Central memory CD8-positive, alpha-beta T cell (primary cell): ENCODE data around the gene PPME1.

ENCODE experiments used
- ATAC-seq: fragments of 150-1000 bp; cut with Tn5 transposase; replicated peaks from 2 replicates; pipeline ENCODE4 v1.10.0; 2022; ENCODE audit warnings: mild to moderate bottlenecking, moderate FRiP score, moderate number of reproducible peaks; ENCODE audit not compliant: poor library complexity, severe bottlenecking; ENCODE audit errors: extremely low read depth
- DNase-seq, 2 donors: peaks; one replicate each; pipeline ENCODE4 v3.0.0; 2021; ENCODE audit warnings: low spot score in 2 of 2
- H3K27ac Mint-ChIP-seq: one replicate; pipeline ENCODE4 v1.8.0; 2022; ENCODE audit warnings: low read depth, mild to moderate bottlenecking, moderate library complexity, mixed read lengths
- H3K27me3 Mint-ChIP-seq: one replicate; pipeline ENCODE4 v1.8.0; 2022; ENCODE audit warnings: mixed read lengths
- H3K36me3 Mint-ChIP-seq: one replicate; pipeline ENCODE4 v1.8.0; 2022; ENCODE audit warnings: mild to moderate bottlenecking, moderate library complexity, mixed read lengths; ENCODE audit not compliant: insufficient read depth
- H3K4me1 Mint-ChIP-seq: one replicate; pipeline ENCODE4 v1.8.0; 2022; ENCODE audit warnings: mixed read lengths
- H3K4me3 Mint-ChIP-seq: one replicate; pipeline ENCODE4 v1.8.0; 2022; ENCODE audit warnings: mild to moderate bottlenecking, moderate library complexity, mixed read lengths
- H3K9me3 Mint-ChIP-seq: one replicate; pipeline ENCODE4 v1.8.0; 2022; ENCODE audit warnings: mixed read lengths

Gene PPME1

GRCh38 chr11:74169738-74170458, 1.2 kb upstream of the PPME1 start:
- H3K9me3 Mint-ChIP-seq: no peaks in the 10 kb centered on the region
- ATAC-seq: no peak
- H3K4me1 Mint-ChIP-seq: peaks cover 6% of the 10 kb centered on the region
- no peak overlapping the region for H3K27ac Mint-ChIP-seq
- no peak overlapping the region for H3K4me3 Mint-ChIP-seq
- DNase-seq: no peak
- no peaks in the 10 kb centered on the region for H3K27me3 Mint-ChIP-seq
- peaks cover 16% of the 10 kb centered on the region for H3K36me3 Mint-ChIP-seq

DNA sequence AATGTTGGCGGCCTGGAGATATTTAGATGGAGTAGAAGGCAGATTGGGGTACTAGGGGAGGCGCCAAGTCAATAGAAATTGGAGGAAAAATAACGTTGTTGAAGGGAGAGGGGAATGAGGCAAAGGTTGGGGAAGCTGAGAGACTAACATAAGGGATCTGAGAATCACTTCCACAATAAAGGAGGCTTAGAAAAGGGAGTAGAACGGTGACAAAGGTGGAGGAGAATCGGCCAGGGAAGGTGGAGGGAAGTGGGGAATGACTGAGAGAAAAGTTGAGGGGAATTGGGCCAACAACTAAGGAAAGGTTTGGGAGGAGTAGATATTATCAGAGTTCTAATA, 510 bp downstream of the PPME1 start:
- no peak for ATAC-seq
- peaks cover 10% of the 10 kb centered on the region for H3K36me3 Mint-ChIP-seq
- H3K27ac Mint-ChIP-seq: no peak overlapping the region
- H3K4me3 Mint-ChIP-seq: no peak overlapping the region
- no peaks in the 10 kb centered on the region for H3K27me3 Mint-ChIP-seq
- H3K4me1 Mint-ChIP-seq: peaks cover 6% of the 10 kb centered on the region
- DNase-seq: no peak
- no peaks in the 10 kb centered on the region for H3K9me3 Mint-ChIP-seq

GRCh38 chr11:74171997-74172396, 908 bp downstream of the PPME1 start:
- no peak for DNase-seq
- ATAC-seq: no peak
- Mint-ChIP-seq H3K4me3 (no peak overlapping the region), H3K27ac (no peak overlapping the region), H3K36me3 (peaks cover 7% of the 10 kb centered on the region), H3K4me1 (peaks cover 6% of the 10 kb centered on the region), H3K9me3 (no peaks in the 10 kb centered on the region), H3K27me3 (no peaks in the 10 kb centered on the region)

- H3K36me3 Mint-ChIP-seq: peaks cover 1% of the 10 kb centered on the region
- DNase-seq (no peak), ATAC-seq (no peak)
- no peak overlapping the region for H3K27ac Mint-ChIP-seq
- no peak overlapping the region for H3K4me3 Mint-ChIP-seq
- H3K4me1 Mint-ChIP-seq: peaks cover 12% of the 10 kb centered on the region
- no peaks in the 10 kb centered on the region for H3K9me3 Mint-ChIP-seq
- no peaks in the 10 kb centered on the region for H3K27me3 Mint-ChIP-seq
Measured at GRCh38 chr11:74175920-74176319, 4.8 kb downstream of the PPME1 start.

- H3K27me3 Mint-ChIP-seq: no peaks in the 10 kb centered on the region
- ATAC-seq (no peak), DNase-seq (no peak)
- no peak overlapping the region for H3K27ac Mint-ChIP-seq
- H3K9me3 Mint-ChIP-seq: no peaks in the 10 kb centered on the region
- H3K4me1 Mint-ChIP-seq: peaks cover 13% of the 10 kb centered on the region
- H3K4me3 Mint-ChIP-seq: no peak overlapping the region
- peaks cover 4% of the 10 kb centered on the region for H3K36me3 Mint-ChIP-seq
Measured at GRCh38 chr11:74179234-74180052, 8.4 kb downstream of the PPME1 start.

DNA sequence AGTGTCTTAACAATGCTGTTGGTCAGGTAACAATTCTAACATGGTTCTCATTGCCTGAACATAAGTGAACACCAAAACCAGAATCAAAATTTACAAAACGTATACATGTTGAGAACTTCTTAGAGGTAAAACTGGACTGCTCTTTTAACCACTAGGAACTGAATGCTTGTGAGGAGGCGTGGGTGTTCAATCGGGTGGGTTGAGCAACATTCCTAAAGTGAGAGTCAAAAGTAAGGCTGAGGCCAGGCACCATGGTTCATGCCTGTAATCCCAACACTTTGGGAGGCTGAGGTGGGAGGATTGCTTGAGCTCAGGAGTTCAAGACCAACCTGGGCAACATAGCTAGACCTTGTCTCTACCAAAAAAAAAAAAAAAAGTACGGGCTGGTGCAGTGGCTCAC, 11.5 kb downstream of the PPME1 start:
- no peaks in the 10 kb centered on the region for H3K9me3 Mint-ChIP-seq
- peaks cover 4% of the 10 kb centered on the region for H3K36me3 Mint-ChIP-seq
- no peak overlapping the region for H3K4me3 Mint-ChIP-seq
- no peak overlapping the region for H3K27ac Mint-ChIP-seq
- peaks cover 16% of the 10 kb centered on the region for H3K4me1 Mint-ChIP-seq
- H3K27me3 Mint-ChIP-seq: no peaks in the 10 kb centered on the region
- ATAC-seq (no peak), DNase-seq (no peak)

- H3K9me3 Mint-ChIP-seq: no peaks in the 10 kb centered on the region
- DNase-seq: no peak
- H3K27ac Mint-ChIP-seq: no peak overlapping the region
- peaks cover 15% of the 10 kb centered on the region for H3K4me1 Mint-ChIP-seq
- ATAC-seq: no peak
- no peaks in the 10 kb centered on the region for H3K27me3 Mint-ChIP-seq
- H3K36me3 Mint-ChIP-seq: peaks cover 5% of the 10 kb centered on the region
- no peak overlapping the region for H3K4me3 Mint-ChIP-seq
Measured at GRCh38 chr11:74185285-74185684, 14.2 kb downstream of the PPME1 start.

DNA sequence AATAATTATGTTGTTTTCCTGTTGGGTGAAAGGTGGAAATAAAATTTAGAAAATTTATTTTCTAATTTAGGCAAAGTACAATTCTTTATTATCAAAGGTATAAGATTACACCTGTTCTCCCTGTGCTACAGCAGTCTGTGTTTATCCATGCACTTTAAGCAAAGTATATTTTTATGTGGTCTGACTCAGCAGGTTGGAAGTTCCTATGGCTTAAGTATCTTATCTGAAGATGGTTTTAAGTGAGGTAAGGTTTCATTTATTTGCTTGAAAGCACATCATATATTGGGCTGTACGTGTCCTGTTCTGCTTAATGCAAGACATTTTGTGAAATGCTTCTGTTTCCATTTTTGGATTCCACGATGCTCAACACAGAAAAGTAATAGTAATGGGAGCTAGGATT, 14.6 kb downstream of the PPME1 start:
- Mint-ChIP-seq H3K36me3 (peaks cover 4% of the 10 kb centered on the region), H3K4me1 (peaks cover 15% of the 10 kb centered on the region), H3K9me3 (no peaks in the 10 kb centered on the region), H3K4me3 (no peak overlapping the region), H3K27ac (no peak overlapping the region), H3K27me3 (no peaks in the 10 kb centered on the region)
- DNase-seq (no peak), ATAC-seq (no peak)

DNA sequence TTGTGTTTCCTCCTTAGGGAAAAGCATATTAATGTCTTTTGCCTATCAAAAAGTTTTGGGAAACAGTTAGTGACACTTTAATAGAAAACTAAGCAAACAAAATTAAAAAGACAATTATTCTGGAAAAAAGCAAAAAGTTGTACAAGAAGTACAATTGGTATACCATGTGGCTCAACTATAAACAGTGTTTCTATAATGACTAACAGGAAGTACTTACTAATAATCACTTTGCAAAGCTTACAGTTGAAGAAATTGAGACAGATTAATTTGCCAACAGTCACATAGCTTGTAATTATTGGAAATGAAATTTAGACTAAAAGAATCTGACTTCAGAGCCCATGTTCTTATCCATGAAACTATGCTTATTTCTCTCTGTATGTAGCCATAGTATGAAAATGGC, 24.7 kb downstream of the PPME1 start:
- Mint-ChIP-seq H3K27ac (no peak overlapping the region), H3K9me3 (no peaks in the 10 kb centered on the region), H3K36me3 (peaks cover 3% of the 10 kb centered on the region), H3K4me3 (no peak overlapping the region), H3K4me1 (peaks cover 7% of the 10 kb centered on the region), H3K27me3 (no peaks in the 10 kb centered on the region)
- DNase-seq: no peak
- ATAC-seq: no peak

DNA sequence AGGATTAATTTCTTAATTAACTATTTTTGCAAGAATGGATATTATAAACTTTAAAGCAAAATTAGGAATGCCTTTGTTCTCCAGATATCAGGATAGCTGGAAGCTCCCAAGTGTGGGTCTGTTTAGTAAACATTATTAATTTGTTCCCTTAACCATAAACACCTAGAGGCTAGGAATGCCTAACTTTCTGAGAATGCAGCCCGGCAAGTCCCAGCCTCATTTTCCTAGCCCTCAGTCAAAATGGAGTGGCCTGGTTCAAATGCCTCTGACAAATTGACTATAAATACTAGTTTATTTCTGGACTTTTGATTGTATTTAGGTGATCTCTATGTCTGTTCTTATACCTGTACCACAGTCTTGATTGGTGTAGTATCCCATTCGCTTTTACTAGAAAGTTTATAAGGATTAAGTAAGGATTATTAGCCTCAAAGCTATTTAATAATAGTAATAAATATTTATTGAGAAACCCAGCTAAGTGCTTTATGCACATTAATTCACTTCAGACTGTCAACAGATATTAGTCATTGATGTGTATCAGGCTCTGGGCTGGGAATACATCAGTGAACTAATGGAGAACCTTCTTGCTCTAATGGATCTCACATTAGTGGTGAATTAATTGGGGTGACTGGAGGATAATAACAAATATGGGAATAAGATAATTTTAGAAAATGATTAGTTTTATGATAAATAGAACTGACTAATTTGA, 25.8 kb downstream of the PPME1 start:
- H3K4me3 Mint-ChIP-seq: no peak overlapping the region
- no peak for ATAC-seq

DNA sequence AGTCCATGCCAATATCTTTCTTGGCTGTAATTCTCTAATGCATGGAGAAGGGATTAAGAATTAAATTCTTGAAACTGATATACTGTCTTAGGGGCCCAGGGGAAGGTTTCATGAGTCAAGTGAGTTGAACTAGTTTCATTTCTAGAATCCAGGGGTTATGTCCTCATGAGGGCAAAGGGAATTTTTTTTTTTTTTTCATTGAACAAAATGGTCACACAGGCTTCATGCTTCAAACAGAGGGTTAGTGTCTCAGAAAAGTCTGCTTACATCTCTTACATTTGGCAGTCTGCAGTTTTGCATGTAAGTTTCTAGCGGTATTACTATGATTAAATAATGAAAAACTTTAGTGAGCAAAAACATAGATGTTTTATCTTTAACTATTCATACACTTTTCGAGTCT, 32.9 kb downstream of the PPME1 start:
- no peak overlapping the region for H3K4me3 Mint-ChIP-seq
- peaks cover 10% of the 10 kb centered on the region for H3K36me3 Mint-ChIP-seq
- no peak for DNase-seq
- ATAC-seq: no peak
- H3K4me1 Mint-ChIP-seq: no peaks in the 10 kb centered on the region
- no peaks in the 10 kb centered on the region for H3K27me3 Mint-ChIP-seq
- H3K9me3 Mint-ChIP-seq: no peaks in the 10 kb centered on the region
- no peak overlapping the region for H3K27ac Mint-ChIP-seq

More for the DNA sequence above, 25.8 kb downstream of the PPME1 start:
- Mint-ChIP-seq H3K9me3 (no peaks in the 10 kb centered on the region), H3K4me1 (peaks cover 7% of the 10 kb centered on the region), H3K36me3 (peaks cover 3% of the 10 kb centered on the region), H3K27me3 (no peaks in the 10 kb centered on the region), H3K27ac (no peak overlapping the region)
- no peak for DNase-seq

DNA sequence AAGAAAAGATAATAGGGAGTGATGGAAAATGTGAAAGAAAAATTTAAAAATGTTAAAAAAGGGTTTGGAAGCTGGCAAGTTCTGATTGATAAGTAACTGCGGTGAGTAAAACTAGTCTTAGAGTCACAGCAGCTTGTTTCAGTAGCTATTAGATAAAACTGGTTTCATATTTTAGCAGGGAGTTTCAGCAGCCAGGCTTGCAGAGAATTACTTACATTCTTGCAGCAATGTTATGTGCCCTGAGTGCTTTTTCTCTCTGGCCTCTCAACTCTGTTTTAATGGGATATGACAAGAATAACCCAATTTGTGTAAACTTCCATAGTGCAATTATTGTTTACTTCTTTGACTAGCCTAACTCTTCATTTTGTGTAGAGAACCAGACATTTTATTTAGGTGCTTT, 33.6 kb downstream of the PPME1 start:
- Mint-ChIP-seq H3K27me3 (no peaks in the 10 kb centered on the region), H3K4me3 (no peak overlapping the region), H3K36me3 (peaks cover 10% of the 10 kb centered on the region), H3K4me1 (no peaks in the 10 kb centered on the region), H3K9me3 (no peaks in the 10 kb centered on the region), H3K27ac (no peak overlapping the region)
- ATAC-seq: no peak
- no peak for DNase-seq

DNA sequence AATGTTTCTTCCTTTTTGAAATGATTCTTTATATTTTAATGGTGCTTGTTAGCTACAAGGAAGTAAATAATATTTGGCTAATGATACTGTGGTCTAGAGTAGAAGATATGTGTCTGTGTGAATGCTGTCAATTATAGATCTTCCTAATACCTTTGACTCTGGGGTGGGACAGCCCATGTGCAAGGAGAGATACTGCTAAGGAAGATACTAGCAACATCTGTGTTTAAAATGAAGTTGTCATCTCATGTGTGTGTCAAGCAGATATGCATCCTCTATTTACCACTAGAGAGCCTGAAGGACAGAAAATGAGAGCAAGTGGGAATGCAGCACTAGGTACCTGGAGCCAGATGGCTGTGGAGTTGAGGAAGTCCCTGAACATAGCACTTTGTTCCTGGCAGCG, 34.1 kb downstream of the PPME1 start:
- no peaks in the 10 kb centered on the region for H3K4me1 Mint-ChIP-seq
- no peak for DNase-seq
- no peaks in the 10 kb centered on the region for H3K9me3 Mint-ChIP-seq
- no peak for ATAC-seq
- H3K27ac Mint-ChIP-seq: no peak overlapping the region
- no peak overlapping the region for H3K4me3 Mint-ChIP-seq
- no peaks in the 10 kb centered on the region for H3K27me3 Mint-ChIP-seq
- H3K36me3 Mint-ChIP-seq: peaks cover 10% of the 10 kb centered on the region
